HG03378 (cell line): Measurements from ENCODE around the gene CYB5D1.

Source experiments
- ATAC-seq: cut with Tn5 transposase; IDR thresholded peaks from one replicate; pipeline ENCODE4 v1.9.1; 2021; ENCODE audit warnings: mild to moderate bottlenecking, moderate library complexity; ENCODE audit not compliant: unreplicated experiment

The CYB5D1 gene

DNA sequence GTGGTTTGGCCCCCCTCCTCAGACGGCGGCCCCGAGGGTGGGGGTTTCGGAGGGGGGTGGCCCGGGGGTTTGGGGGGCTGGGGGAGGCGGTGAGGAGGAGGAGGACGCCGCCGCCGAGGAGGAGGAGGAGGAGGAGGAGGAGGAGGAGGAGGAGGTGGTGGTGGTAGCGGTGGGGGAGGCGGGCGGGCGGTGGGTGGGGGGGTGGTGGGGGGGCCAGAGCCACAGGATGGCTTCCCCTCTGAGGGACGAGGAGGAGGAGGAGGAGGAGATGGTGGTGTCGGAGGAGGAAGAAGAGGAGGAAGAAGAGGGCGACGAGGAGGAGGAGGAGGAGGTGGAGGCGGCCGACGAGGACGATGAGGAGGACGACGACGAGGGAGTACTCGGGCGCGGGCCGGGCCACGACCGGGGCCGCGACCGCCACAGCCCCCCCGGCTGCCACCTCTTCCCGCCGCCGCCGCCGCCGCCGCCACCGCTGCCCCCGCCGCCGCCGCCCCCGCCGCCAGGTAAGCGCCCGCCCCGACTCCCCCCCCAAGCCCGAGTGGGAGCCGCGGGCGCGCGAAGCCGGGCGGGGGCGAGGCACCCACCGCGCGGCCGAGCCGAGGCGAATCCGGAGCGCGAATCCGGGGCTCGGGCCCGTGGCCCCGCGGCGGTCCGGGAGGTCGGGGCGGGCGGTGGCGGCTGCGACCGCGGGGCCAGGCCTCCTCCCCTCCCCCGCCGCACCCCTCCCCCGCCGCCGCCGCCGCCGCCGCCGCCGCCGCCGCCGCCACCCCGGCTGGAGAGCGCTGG, 27.0 kb downstream of the CYB5D1 start:
- ATAC-seq = no peak

DNA sequence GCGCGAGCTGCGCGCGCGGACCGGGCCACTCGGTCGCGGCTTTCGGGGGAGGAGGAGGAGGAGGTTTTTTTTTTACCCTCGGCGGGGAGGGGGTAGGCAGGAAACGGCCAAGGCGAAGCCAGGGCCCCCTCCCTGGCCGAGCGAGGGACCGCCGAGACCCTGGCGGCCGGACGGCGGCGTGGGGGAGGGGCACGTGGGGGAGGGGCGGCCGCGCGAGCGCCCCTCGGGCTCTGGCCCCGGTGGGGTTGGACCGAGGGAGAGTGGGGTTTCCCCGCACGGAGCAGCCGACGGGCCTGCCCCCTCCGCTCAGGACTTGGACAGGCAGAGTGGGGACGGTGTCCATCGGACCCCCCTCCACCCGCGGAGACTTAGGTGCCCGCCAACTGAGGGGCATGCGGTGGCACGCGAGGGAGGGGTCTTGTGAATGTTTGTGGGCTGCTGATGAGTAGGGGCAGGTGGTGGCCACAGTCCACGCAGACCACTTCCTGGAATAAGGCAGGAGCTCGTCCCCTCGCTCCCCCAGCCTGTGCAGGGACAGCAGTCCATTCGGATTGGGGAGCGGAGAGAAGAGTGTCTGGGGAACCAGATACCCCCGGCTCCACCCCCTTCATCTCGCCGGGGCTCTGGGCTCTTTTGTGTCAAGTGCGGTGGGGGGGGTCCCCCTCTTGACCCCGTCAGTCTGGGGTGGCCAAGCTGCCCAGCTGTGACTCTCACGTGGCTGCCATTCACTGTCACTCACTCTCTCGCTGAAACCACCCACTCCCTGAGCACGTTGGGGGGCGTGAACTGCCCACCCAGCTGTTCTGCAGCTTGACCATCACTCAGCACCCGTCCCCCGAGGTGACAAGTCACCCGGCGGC, 27.8 kb downstream of the CYB5D1 start:
- no peak for ATAC-seq

GRCh38 chr17:7886227-7887037, 28.6 kb downstream of the CYB5D1 start:
- ATAC-seq = no peak

DNA sequence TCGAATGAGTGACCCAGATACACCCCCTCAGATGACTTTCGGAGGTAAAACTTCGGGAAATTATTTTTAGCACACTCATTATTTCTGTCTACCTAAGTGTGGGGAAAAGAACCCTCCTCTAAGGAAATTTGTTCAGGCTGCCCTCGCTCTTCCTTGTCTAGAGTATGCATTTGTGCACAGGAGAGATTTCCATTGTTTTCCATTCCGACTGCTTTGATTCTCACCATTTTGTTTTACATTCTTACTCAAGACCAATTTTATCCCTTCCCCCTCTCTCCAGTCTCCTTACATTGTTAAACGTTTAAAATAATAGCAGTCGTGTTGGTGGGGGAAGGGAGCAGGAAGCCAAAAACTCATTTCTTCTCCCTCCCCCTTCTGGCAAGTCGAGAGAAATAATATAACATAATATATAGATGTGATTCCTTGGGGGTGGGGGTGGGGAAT, 29.3 kb downstream of the CYB5D1 start:
- no peak for ATAC-seq

DNA sequence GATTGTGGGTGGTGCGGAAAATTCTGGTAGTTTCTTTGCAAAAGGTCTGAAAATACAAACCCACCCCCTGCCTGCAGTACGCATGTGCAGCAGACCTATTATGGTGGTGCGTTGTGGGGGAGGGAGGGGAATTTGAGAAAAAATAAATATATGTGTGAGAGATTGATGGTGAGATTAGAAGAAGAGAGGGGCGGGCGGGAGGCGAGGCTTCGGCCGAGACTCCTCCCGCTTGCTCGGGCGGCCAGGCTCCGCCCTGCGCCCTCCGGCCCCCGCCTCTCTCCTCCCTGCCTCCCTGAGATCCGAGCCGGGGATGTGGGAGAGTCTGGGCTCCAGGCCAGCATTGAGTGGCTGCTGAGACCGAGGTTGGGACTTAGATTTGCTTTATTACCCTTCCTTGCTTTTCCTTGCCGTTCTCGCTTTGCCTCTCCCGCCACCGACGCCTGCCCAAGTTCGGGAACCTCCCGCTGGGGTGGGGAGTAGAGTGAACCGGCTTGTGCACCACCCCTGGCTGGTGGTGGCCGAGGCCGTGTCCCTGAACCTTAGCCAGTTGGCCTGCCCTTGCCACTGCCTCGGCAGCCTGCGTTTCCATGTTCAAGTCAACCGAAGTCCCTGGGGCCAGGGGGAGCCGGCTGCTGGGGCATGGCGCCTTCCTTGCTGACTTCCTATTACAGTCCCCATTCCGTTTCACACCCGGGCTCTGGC, 29.8 kb downstream of the CYB5D1 start:
- no peak for ATAC-seq

DNA sequence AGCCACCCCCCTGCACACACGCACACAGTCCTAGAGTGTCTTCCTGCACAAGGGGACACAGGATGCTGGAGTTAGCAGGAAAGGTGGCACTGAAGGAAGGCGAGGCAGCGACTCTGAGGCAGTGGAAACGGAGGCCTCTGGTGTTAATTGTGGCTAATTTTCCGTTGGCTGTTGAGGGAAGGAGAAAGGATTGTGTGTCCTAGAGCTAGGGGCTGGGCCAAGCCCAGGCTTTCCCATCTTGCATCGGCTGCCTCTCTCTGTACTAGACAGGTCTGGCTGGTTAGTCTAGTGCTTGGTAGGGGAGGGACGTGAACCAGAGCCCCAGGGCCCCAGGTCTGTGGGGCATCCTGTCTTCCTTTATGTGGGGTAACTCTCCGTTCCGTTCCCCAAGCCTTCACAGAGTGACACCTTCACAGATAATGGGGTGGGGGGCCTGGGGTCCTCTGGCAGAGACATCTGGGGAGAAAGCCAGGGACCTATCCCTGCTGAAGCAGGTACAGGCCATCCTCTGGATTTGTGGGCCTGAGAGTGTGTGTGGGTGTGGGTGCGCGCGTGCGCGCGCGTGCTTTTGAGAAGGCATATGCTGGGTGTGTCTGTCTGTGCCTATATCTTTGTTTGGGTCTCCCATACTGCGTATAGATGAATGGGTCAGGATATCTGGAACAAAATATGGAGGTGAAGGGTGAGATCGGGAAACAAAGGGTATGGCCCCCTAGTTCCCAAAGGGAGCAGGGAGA, 30.5 kb downstream of the CYB5D1 start, which contains the start of gene CHD3:
Gene CHD3 (plus strand): TSS at position 606 of the 737 bp plus-strand sequence. CDS start 212 bp downstream, outside the sequence.
- no peak for ATAC-seq

- no peak for ATAC-seq
Measured at GRCh38 chr17:7889166-7889955, 31.6 kb downstream of the CYB5D1 start.

DNA sequence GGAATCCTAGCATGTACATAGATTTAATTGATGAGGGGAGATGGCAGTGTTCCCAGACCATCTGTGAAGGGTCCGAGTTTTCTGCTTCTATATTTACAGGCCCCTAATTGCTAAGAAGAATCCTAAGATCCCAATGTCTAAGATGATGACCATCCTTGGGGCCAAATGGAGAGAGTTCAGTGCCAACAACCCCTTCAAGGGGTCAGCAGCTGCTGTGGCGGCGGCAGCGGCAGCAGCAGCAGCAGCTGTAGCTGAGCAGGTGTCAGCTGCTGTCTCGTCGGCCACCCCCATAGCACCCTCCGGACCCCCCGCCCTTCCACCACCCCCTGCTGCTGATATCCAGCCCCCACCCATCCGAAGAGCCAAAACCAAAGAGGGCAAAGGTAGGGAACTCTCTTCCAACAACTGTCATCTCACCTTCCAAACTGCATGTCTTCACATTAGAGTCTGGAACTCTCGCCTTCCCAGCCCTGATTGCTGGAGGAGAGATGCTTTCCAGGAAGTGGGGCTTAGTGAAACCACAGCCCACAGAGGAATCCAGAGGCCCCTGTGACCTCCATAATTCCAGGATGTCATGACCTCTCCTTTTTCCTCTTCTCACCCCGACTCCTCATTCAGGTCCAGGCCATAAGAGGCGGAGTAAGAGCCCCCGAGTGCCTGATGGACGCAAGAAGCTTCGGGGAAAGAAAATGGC, 35.5 kb downstream of the CYB5D1 start:
- ATAC-seq = no peak

- no peak for ATAC-seq
Measured at GRCh38 chr17:7894226-7894625, 36.4 kb downstream of the CYB5D1 start.

- no peak for ATAC-seq
Measured at GRCh38 chr17:7894866-7895265, 37.1 kb downstream of the CYB5D1 start.

DNA sequence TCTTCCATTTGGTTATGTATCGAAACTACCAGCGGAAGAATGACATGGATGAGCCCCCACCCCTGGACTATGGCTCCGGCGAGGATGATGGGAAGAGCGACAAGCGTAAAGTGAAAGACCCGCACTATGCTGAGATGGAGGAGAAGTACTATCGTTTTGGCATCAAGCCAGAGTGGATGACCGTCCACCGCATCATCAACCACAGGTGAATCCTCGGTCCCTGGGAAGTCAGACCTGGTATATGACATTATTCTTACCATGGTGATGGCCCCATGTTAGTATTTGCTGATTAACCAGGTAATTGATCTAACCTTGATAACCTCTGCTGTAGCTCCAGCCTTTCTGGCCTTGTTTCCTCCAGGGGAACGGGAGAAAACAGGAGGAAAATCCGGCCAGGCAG, 39.3 kb downstream of the CYB5D1 start:
- ATAC-seq = no peak

- no peak for ATAC-seq
Measured at GRCh38 chr17:7897773-7898172, 40.0 kb downstream of the CYB5D1 start.

- ATAC-seq = no peak
Measured at GRCh38 chr17:7903154-7904103, 45.6 kb downstream of the CYB5D1 start.

- ATAC-seq = no peak
Measured at GRCh38 chr17:7909089-7909488, 51.3 kb downstream of the CYB5D1 start.

GRCh38 chr17:7910281-7910680, 52.5 kb downstream of the CYB5D1 start:
- ATAC-seq = no peak

GRCh38 chr17:7910711-7911110, 52.9 kb downstream of the CYB5D1 start:
- ATAC-seq = no peak

- ATAC-seq = no peak
Measured at GRCh38 chr17:7911116-7911515, 53.3 kb downstream of the CYB5D1 start.
